GM12878 (cell line): ENCODE results near the gene ATP8A1. TPM values are rescaled to one million over a fixed set of nuclear protein-coding genes. Genes with fewer than 3 reads are reported as not detected.

Experiments used
- ATAC-seq: fragments of 200-7000 bp; cut with Tn5 transposase; 3 replicates; pipeline ENCODE4 v1.9.1; 2020; ENCODE audit warnings: mild to moderate bottlenecking, moderate library complexity
- BruUV-seq: library from RNA; stranded (reverse); fragments of 400-500 nt; replicated peaks from 2 replicates; lab custom pipeline; 2021; lab: Mats Ljungman, UMichigan
- CTCF ChIA-PET: fragments of 300-600 bp; sonication (Branson Sonifier 250); formaldehyde crosslinking; extraction: SDS; loops from one replicate; lab custom pipeline; 2021; ENCODE audit warnings: inconsistent platforms; lab: Yijun Ruan, JAX
- POLR2A ChIA-PET: fragments of 350-600 bp; formaldehyde crosslinking; extraction: SDS; loops from one replicate; lab custom pipeline; 2021; ENCODE audit warnings: inconsistent platforms; lab: Charles Lee
- RAD21 ChIA-PET: fragments of 300-600 bp; sonication (Branson Sonifier 250); formaldehyde crosslinking; loops from one replicate; lab custom pipeline; 2023; ENCODE audit warnings: antibody characterized with exemption; ENCODE audit not compliant: unreplicated experiment; lab: Charles Lee
- SMC1A ChIA-PET: fragments of 300-600 bp; sonication (Branson Sonifier 250); formaldehyde crosslinking; loops from one replicate; lab custom pipeline; 2023; ENCODE audit not compliant: unreplicated experiment, uncharacterized antibody; lab: Charles Lee
- DNase-seq: peaks from one replicate; pipeline ENCODE4 v3.0.0-alpha.2; 2011; ENCODE audit warnings: low read depth, low spot score
- FAIRE-seq: peaks from 3 replicates; lab custom pipeline; 2011; peaks lifted over from hg19 to GRCh38; lab: Jason Lieb, UNC
- H2AFZ ChIP-seq: 2 replicates; pipeline ENCODE4 v1.6.0; 2011; ENCODE audit warnings: low read depth, low read length, control low read depth; ENCODE audit not compliant: control insufficient read depth
- H3K27ac ChIP-seq: 2 replicates; pipeline ENCODE4 v1.5.1; 2011; ENCODE audit warnings: control low read depth; ENCODE audit not compliant: control insufficient read depth, insufficient read depth
- H3K27me3 ChIP-seq, 2 experiments: replicated peaks in 1 of 2; 2 replicates each; pipeline versions ENCODE4 v1.6.0 to v1.6.1; 2011; ENCODE audit warnings: low read length in 1 of 2; ENCODE audit not compliant: control insufficient read depth in 2 of 2, insufficient read depth in 2 of 2
- H3K36me3 ChIP-seq, 2 experiments: 2 replicates each; pipeline ENCODE4 v1.5.1; 2011; ENCODE audit warnings: low read length in 1 of 2; ENCODE audit not compliant: control insufficient read depth in 2 of 2, insufficient read depth in 2 of 2
- H3K4me1 ChIP-seq: 2 replicates; pipeline ENCODE4 v1.6.1; 2011; ENCODE audit warnings: mild to moderate bottlenecking, low read length, moderate library complexity, mixed read lengths; ENCODE audit not compliant: control insufficient read depth, insufficient read depth
- H3K4me2 ChIP-seq: 2 replicates; pipeline ENCODE4 v1.6.0; 2011; ENCODE audit warnings: control low read depth; ENCODE audit not compliant: control insufficient read depth, insufficient read depth
- H3K4me3 ChIP-seq: fragments of 200-600 bp; sonication (generic); 2 replicates; pipeline ENCODE4 v1.5.1; 2016
- H3K79me2 ChIP-seq: 2 replicates; pipeline ENCODE4 v1.6.0; 2011; ENCODE audit warnings: low read length; ENCODE audit not compliant: control insufficient read depth, insufficient read depth
- H3K9ac ChIP-seq: 2 replicates; pipeline ENCODE4 v1.8.0; 2011; ENCODE audit warnings: low read length, control low read depth, mixed read lengths; ENCODE audit not compliant: control insufficient read depth, insufficient read depth
- H3K9me3 ChIP-seq: replicated peaks from 3 replicates; pipeline ENCODE4 v1.5.1; 2011; ENCODE audit warnings: mild to moderate bottlenecking, low read length; ENCODE audit not compliant: control insufficient read depth, insufficient read depth
- H4K20me1 ChIP-seq: 2 replicates; pipeline ENCODE4 v1.6.0; 2011; ENCODE audit not compliant: control insufficient read depth, insufficient read depth
- ATF3 ChIP-seq: IDR thresholded peaks from 2 replicates; pipeline ENCODE4 v1.6.1; 2011; ENCODE audit warnings: low read depth, mild to moderate bottlenecking, low read length, moderate library complexity, borderline replicate concordance; ENCODE audit errors: extremely low read depth
- BHLHE40 ChIP-seq, 2 experiments: fragments of 450-650 bp in 1 of 2; IDR thresholded peaks; 2 replicates each; pipeline ENCODE4 v1.6.1; 2011 to 2017; ENCODE audit warnings: low read depth in 2 of 2, borderline replicate concordance in 1 of 2, improper control_type of control experiment in 1 of 2, low read length in 1 of 2, mild to moderate bottlenecking in 1 of 2
- EP300 ChIP-seq, 2 experiments: fragments of 150-350 bp in 1 of 2; IDR thresholded peaks; 2 replicates each; pipeline ENCODE4 v1.6.1; 2011 to 2012; ENCODE audit warnings: low read depth in 2 of 2, low read length in 2 of 2, borderline replicate concordance in 1 of 2, improper control_type of control experiment in 1 of 2, inconsistent platforms in 1 of 2; ENCODE audit not compliant: control insufficient read depth in 1 of 2
- FOXK2 ChIP-seq: fragments of 450-650 bp; IDR thresholded peaks from 2 replicates; pipeline ENCODE4 v1.6.1; 2017; ENCODE audit warnings: mild to moderate bottlenecking, moderate library complexity
- JUND ChIP-seq: IDR thresholded peaks from 2 replicates; pipeline ENCODE4 v1.6.1; 2012; ENCODE audit warnings: low read depth, mild to moderate bottlenecking, low read length, improper control_type of control experiment, moderate library complexity
- NFIC ChIP-seq: IDR thresholded peaks from 2 replicates; pipeline ENCODE4 v1.6.1; 2012; ENCODE audit warnings: low read depth, mild to moderate bottlenecking, inconsistent platforms, low read length, moderate library complexity
- ZBED1 ChIP-seq: IDR thresholded peaks from 2 replicates; pipeline ENCODE4 v1.6.1; 2016; ENCODE audit warnings: borderline replicate concordance
- WGBS: methylation state at CpG from one replicate; pipeline ENCODE4 v1.1.6; 2016; ENCODE audit warnings: low lambda C conversion rate; ENCODE audit not compliant: insufficient replicate concordance, insufficient coverage; ENCODE audit errors: missing lambda C conversion rate; 5-methylcytosine and 5-hydroxymethylcytosine counted together
- in situ Hi-C: fragments of 300-500 bp; cut with MboI; formaldehyde crosslinking; loops from 9 replicates; pipeline ENCODE4 v1.14.3; 2018; ENCODE audit warnings: mixed read lengths
- intact Hi-C: fragments of 100-400 bp; cut with micrococcal nuclease; formaldehyde crosslinking; loops from one replicate; pipeline ENCODE4 v1.14.2; 2022; ENCODE audit not compliant: unreplicated experiment
- polyA plus RNA-seq, 11 experiments: library from polyadenylated mRNA; depleted of rRNA in 4 of 11; unstranded in 6 of 11; stranded (reverse) in 5 of 11; fragments of >200 nt; fragmentation: Nextera tagmentation in 4 of 11; fragmentation: Illumina TruSeq in 1 of 11; extraction: Ambion mirVana in 4 of 11; extraction: Trizol in 1 of 11; gene quantifications; 1 replicate in 1 of 11; 2 replicates in 10 of 11; pipeline versions ENCODE4 v1.2.1 to v1.2.3, GENCODE V29; 2011 to 2016; ENCODE audit warnings: inconsistent platforms in 2 of 11, missing spikeins in 2 of 11, low read depth in 1 of 11
- total RNA-seq, 4 experiments: library from RNA; depleted of rRNA in 3 of 4; stranded (reverse); fragments of >200 nt in 3 of 4; fragmentation: Illumina TruSeq in 1 of 4; extraction: Trizol in 1 of 4; gene quantifications; 2 replicates each; pipeline versions ENCODE4 v1.2.1 to v1.2.3, GENCODE V29; 2013 to 2021
- TF ChIP-seq, protein P1 (sequence below): IDR thresholded peaks from 2 replicates; pipeline ENCODE4 v1.6.1; 2012; ENCODE audit warnings: improper control_type of control experiment, low read depth, low read length; ENCODE audit not compliant: insufficient replicate concordance
- TF ChIP-seq, protein P2 (sequence below): fragments of 450-650 bp; IDR thresholded peaks from 2 replicates; pipeline ENCODE4 v1.6.1; 2016; ENCODE audit warnings: mild to moderate bottlenecking
- TF ChIP-seq, protein P3 (sequence below): fragments of 450-650 bp; conservative IDR thresholded peaks from 2 replicates; pipeline ENCODE4 v1.6.1; 2017; ENCODE audit warnings: mild to moderate bottlenecking, moderate library complexity

The ATP8A1 gene
- total and polyA plus RNA-seq, 10 of the 15 experiments (the other 5 are each of a cell fraction or from before 2014, with no cell fraction given), result 9.0 to 116 (median 37.3) TPM

GRCh38 chr4:42627885-42628646, 28.8 kb downstream of the ATP8A1 start:
- peak overlapping the region; percentile 79 for H3K27ac ChIP-seq
- peak overlapping the region; percentile 82 for H3K4me2 ChIP-seq
- ATAC-seq (peak; percentile 92), DNase-seq (peak; percentile 97), FAIRE-seq (peak; percentile 91)
- POLR2A ChIA-PET, result interaction anchor here (0.6 to 15.0 kb wide), 6 partner anchors 8 to 37 kb away, joined by 3 to 254 read pairs (median 13); partner anchors contain the start of gene ATP8A1
- intact Hi-C loops (loop anchor here (1.0 to 2.0 kb wide), 2 partner anchors 11 to 29 kb away; partner anchors contain the start of gene ATP8A1), in situ Hi-C loops (loop anchor here (25.0 kb wide), 1 partner anchor 1966 kb away; no protein-coding TSS in a partner anchor)
- no peaks in the 10 kb centered on the region for H4K20me1 ChIP-seq
- 2% methylated on average over 9 of the region's 9 CpGs for WGBS
- H3K36me3 ChIP-seq, result peaks cover 0 to 7% of the 10 kb centered on the region in 2 experiments; a peak in 3 of 4 replicates
- H3K9me3 ChIP-seq, result peaks cover 2% of the 10 kb centered on the region; the same call in 1 of the 3 replicates
- H3K4me1 ChIP-seq, result peaks cover 30% of the 10 kb centered on the region
- SMC1A ChIA-PET, result interaction anchor here (0.8 to 20.0 kb wide), 11 partner anchors 14 to 140 kb away, joined by 3 to 478 read pairs (median 5); partner anchors contain the start of gene ATP8A1
- CTCF ChIA-PET, result interaction anchor here (1.2 to 14.7 kb wide), 6 partner anchors 9 to 138 kb away, joined by 3 to 113 read pairs (median 7); partner anchors contain the start of gene ATP8A1
- no peaks in the 10 kb centered on the region for H3K27me3 ChIP-seq
- peak overlapping the region; percentile 34 for H2AFZ ChIP-seq
- peaks cover 58% of the 10 kb centered on the region for H3K79me2 ChIP-seq
- peak overlapping the region; percentile 25; the same call in 1 of the 2 replicates for H3K4me3 ChIP-seq
- peak overlapping the region; percentile 52; the same call in 1 of the 2 replicates for H3K9ac ChIP-seq
- RAD21 ChIA-PET, result interaction anchor here (1.0 to 4.3 kb wide), 13 partner anchors 8 to 59 kb away, joined by 3 to 71 read pairs (median 8); partner anchors contain the start of gene ATP8A1
- no TSS peak for BruUV-seq
- TF ChIP-seq JUND, result peak; percentile 8; the same call in 1 of the 2 replicates
- TF ChIP-seq, protein P1, sequence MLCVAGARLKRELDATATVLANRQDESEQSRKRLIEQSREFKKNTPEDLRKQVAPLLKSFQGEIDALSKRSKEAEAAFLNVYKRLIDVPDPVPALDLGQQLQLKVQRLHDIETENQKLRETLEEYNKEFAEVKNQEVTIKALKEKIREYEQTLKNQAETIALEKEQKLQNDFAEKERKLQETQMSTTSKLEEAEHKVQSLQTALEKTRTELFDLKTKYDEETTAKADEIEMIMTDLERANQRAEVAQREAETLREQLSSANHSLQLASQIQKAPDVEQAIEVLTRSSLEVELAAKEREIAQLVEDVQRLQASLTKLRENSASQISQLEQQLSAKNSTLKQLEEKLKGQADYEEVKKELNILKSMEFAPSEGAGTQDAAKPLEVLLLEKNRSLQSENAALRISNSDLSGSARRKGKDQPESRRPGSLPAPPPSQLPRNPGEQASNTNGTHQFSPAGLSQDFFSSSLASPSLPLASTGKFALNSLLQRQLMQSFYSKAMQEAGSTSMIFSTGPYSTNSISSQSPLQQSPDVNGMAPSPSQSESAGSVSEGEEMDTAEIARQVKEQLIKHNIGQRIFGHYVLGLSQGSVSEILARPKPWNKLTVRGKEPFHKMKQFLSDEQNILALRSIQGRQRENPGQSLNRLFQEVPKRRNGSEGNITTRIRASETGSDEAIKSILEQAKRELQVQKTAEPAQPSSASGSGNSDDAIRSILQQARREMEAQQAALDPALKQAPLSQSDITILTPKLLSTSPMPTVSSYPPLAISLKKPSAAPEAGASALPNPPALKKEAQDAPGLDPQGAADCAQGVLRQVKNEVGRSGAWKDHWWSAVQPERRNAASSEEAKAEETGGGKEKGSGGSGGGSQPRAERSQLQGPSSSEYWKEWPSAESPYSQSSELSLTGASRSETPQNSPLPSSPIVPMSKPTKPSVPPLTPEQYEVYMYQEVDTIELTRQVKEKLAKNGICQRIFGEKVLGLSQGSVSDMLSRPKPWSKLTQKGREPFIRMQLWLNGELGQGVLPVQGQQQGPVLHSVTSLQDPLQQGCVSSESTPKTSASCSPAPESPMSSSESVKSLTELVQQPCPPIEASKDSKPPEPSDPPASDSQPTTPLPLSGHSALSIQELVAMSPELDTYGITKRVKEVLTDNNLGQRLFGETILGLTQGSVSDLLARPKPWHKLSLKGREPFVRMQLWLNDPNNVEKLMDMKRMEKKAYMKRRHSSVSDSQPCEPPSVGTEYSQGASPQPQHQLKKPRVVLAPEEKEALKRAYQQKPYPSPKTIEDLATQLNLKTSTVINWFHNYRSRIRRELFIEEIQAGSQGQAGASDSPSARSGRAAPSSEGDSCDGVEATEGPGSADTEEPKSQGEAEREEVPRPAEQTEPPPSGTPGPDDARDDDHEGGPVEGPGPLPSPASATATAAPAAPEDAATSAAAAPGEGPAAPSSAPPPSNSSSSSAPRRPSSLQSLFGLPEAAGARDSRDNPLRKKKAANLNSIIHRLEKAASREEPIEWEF, result peak; percentile 69
- TF ChIP-seq NFIC, result peak; percentile 57; the same call in 1 of the 2 replicates
- TF ChIP-seq ZBED1, result no peak; the same call in 1 of the 2 replicates
- TF ChIP-seq, protein P2, sequence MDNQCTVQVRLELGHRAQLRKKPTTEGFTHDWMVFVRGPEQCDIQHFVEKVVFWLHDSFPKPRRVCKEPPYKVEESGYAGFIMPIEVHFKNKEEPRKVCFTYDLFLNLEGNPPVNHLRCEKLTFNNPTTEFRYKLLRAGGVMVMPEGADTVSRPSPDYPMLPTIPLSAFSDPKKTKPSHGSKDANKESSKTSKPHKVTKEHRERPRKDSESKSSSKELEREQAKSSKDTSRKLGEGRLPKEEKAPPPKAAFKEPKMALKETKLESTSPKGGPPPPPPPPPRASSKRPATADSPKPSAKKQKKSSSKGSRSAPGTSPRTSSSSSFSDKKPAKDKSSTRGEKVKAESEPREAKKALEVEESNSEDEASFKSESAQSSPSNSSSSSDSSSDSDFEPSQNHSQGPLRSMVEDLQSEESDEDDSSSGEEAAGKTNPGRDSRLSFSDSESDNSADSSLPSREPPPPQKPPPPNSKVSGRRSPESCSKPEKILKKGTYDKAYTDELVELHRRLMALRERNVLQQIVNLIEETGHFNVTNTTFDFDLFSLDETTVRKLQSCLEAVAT, result peak; percentile 91
- TF ChIP-seq ATF3, result no peak
- TF ChIP-seq FOXK2, result no peak
- peak in 1 of 2 experiments; percentile 82; a peak in 3 of 4 replicates for TF ChIP-seq EP300 (IDR thresholded peaks at IDR 0.05; ENCODE audit: borderline replicate concordance in 1 of 2, control insufficient read depth in 1 of 2, low read depth in 2 of 2, low read length in 2 of 2)
- TF ChIP-seq, protein P3, sequence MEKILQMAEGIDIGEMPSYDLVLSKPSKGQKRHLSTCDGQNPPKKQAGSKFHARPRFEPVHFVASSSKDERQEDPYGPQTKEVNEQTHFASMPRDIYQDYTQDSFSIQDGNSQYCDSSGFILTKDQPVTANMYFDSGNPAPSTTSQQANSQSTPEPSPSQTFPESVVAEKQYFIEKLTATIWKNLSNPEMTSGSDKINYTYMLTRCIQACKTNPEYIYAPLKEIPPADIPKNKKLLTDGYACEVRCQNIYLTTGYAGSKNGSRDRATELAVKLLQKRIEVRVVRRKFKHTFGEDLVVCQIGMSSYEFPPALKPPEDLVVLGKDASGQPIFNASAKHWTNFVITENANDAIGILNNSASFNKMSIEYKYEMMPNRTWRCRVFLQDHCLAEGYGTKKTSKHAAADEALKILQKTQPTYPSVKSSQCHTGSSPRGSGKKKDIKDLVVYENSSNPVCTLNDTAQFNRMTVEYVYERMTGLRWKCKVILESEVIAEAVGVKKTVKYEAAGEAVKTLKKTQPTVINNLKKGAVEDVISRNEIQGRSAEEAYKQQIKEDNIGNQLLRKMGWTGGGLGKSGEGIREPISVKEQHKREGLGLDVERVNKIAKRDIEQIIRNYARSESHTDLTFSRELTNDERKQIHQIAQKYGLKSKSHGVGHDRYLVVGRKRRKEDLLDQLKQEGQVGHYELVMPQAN, result no peak; the same call in 1 of the 2 replicates
- peak; percentile 92 to 96 for TF ChIP-seq BHLHE40 (IDR thresholded peaks at IDR 0.05; ENCODE audit: borderline replicate concordance in 1 of 2, low read depth in 2 of 2, low read length in 1 of 2)
